Prostate gland (tissue), 2 donors: ENCODE data around the gene AGK. TPM values are rescaled to one million over a fixed set of nuclear protein-coding genes. Genes with fewer than 3 reads are reported as not detected.

Source experiments
- DNase-seq: peaks from one replicate; pipeline ENCODE4 v3.0.0-alpha.2; 2019; ENCODE audit warnings: low spot score
- H3K27ac ChIP-seq, 2 donors: fragments of 200-600 bp; sonication (generic); 2 replicates each; pipeline ENCODE4 v1.5.1; 2017 to 2019
- H3K27me3 ChIP-seq: fragments of 200-600 bp; sonication (generic); replicated peaks from 2 replicates; pipeline ENCODE4 v1.5.1; 2019; ENCODE audit not compliant: insufficient read depth
- H3K36me3 ChIP-seq, 2 donors: fragments of 200-600 bp; sonication (generic); 1 replicate in 1 of 2; 2 replicates in 1 of 2; pipeline versions ENCODE4 v1.5.1 to v1.8.1; 2017 to 2019
- H3K4me1 ChIP-seq: fragments of 200-600 bp; sonication (generic); replicated peaks from 2 replicates; pipeline ENCODE4 v1.5.1; 2019
- H3K4me3 ChIP-seq, 2 donors: fragments of 200-600 bp; sonication (generic); 2 replicates each; pipeline ENCODE4 v1.5.1; 2017 to 2019
- H3K9me3 ChIP-seq: fragments of 200-600 bp; sonication (generic); 2 replicates; pipeline ENCODE4 v1.5.1; 2017
- CTCF ChIP-seq, 4 experiments: fragments of 200-600 bp in 2 of 4; fragments of 450-650 bp in 2 of 4; sonication (generic) in 2 of 4; IDR thresholded peaks; 1 replicate in 3 of 4; 2 replicates in 1 of 4; pipeline ENCODE4 v1.5.1; 2016 to 2019; ENCODE audit warnings: antibody characterized with exemption in 4 of 4, mild to moderate bottlenecking in 2 of 4, moderate library complexity in 2 of 4
- POLR2A ChIP-seq: fragments of 450-650 bp; IDR thresholded peaks from one replicate; pipeline ENCODE4 v1.6.1; 2016; ENCODE audit warnings: antibody characterized with exemption, mild to moderate bottlenecking
- POLR2AphosphoS5 ChIP-seq: sonication (generic); formaldehyde crosslinking; IDR thresholded peaks from one replicate; pipeline ENCODE4 v1.6.1; 2017; ENCODE audit warnings: antibody characterized with exemption
- WGBS: methylation state at CpG from one replicate; pipeline ENCODE4 v1.1.5; 2018; 5-methylcytosine and 5-hydroxymethylcytosine counted together
- intact Hi-C: fragments of 100-400 bp; cut with DNase I; formaldehyde crosslinking; loops from one replicate; pipeline ENCODE4 v1.14.2; 2022
- total RNA-seq, 2 donors: library from RNA; depleted of rRNA; stranded (reverse); fragments of >200 nt; gene quantifications; one replicate each; pipeline ENCODE4 v1.1.0, GENCODE V29; 2016

Gene AGK
- total RNA-seq = 10 to 100 TPM; 19.4 to 26.7 TPM

- H3K9me3 ChIP-seq = no peaks in the 10 kb centered on the region
- H3K4me3 ChIP-seq = peak within 1 kb of the TSS; percentile 86 to 87
- intact Hi-C loops = no loop called here
- H3K36me3 ChIP-seq = no peaks in the 10 kb centered on the region
- no peaks in the 10 kb centered on the region for H3K27me3 ChIP-seq
- 1% methylated on average over 66 of the region's 66 CpGs for WGBS
- peak; percentile 41 for DNase-seq
- H3K27ac ChIP-seq = peak within 1 kb of the TSS; percentile 56 to 64
- TF ChIP-seq POLR2A (no peak), POLR2AphosphoS5 (peak; percentile 23), CTCF (IDR thresholded peaks at IDR 0.05) (no peak)
- no peaks in the 10 kb centered on the region for H3K4me1 ChIP-seq
Observed at GRCh38 chr7:141551094-141551781, at the start of gene AGK. AGK (plus strand) TSS chr7:141551410; CDS start chr7:141555467, 4,057 bp downstream.

- Histone ChIP-seq H3K4me1 (no peaks in the 10 kb centered on the region), H3K27ac (no peak overlapping the region), H3K27me3 (no peaks in the 10 kb centered on the region), H3K4me3 (no peak overlapping the region), H3K36me3 (no peaks in the 10 kb centered on the region), H3K9me3 (no peaks in the 10 kb centered on the region)
- DNase-seq = no peak
- 88% methylated on average over 2 of the region's 2 CpGs for WGBS
- TF ChIP-seq POLR2A (no peak), CTCF (IDR thresholded peaks at IDR 0.05) (no peak), POLR2AphosphoS5 (no peak)
- intact Hi-C loops = no loop called here
Observed at GRCh38 chr7:141501451-141501850, 49.8 kb upstream of the AGK start.

GRCh38 chr7:141511316-141511675 is 39.9 kb upstream of the AGK start:
- no peaks in the 10 kb centered on the region for H3K27me3 ChIP-seq
- WGBS = 11% methylated on average over 8 of the region's 8 CpGs
- no peaks in the 10 kb centered on the region for H3K9me3 ChIP-seq
- H3K36me3 ChIP-seq = no peaks in the 10 kb centered on the region
- no peaks in the 10 kb centered on the region for H3K4me1 ChIP-seq
- DNase-seq = no peak
- intact Hi-C loops = no loop called here
- no peak for TF ChIP-seq POLR2A
- TF ChIP-seq CTCF (IDR thresholded peaks at IDR 0.05) = no peak
- TF ChIP-seq POLR2AphosphoS5 = no peak
- H3K27ac ChIP-seq = no peak overlapping the region
- H3K4me3 ChIP-seq = peak overlapping the region; percentile 19 to 27

- Histone ChIP-seq H3K9me3 (no peaks in the 10 kb centered on the region), H3K27ac (no peak overlapping the region), H3K27me3 (no peaks in the 10 kb centered on the region), H3K4me1 (no peaks in the 10 kb centered on the region), H3K4me3 (peak overlapping the region; percentile 19 to 27), H3K36me3 (no peaks in the 10 kb centered on the region)
- 2% methylated on average over 34 of the region's 36 CpGs for WGBS
- TF ChIP-seq CTCF (IDR thresholded peaks at IDR 0.05) = no peak
- TF ChIP-seq POLR2AphosphoS5 = no peak
- TF ChIP-seq POLR2A = no peak
- DNase-seq = peak; percentile 11
- intact Hi-C loops = no loop called here
Observed at GRCh38 chr7:141511676-141512396, 39.4 kb upstream of the AGK start.

GRCh38 chr7:141512597-141512996 is 38.6 kb upstream of the AGK start:
- no peak for DNase-seq
- intact Hi-C loops = no loop called here
- TF ChIP-seq POLR2AphosphoS5 (no peak), POLR2A (no peak), CTCF (IDR thresholded peaks at IDR 0.05) (no peak)

More at GRCh38 chr7:141512597-141512996, 38.6 kb upstream of the AGK start:
- no peaks in the 10 kb centered on the region for H3K36me3 ChIP-seq
- H3K27ac ChIP-seq = no peak overlapping the region
- 91% methylated on average over 2 of the region's 2 CpGs for WGBS
- no peaks in the 10 kb centered on the region for H3K27me3 ChIP-seq
- H3K4me3 ChIP-seq = no peak overlapping the region
- no peaks in the 10 kb centered on the region for H3K4me1 ChIP-seq
- H3K9me3 ChIP-seq = no peaks in the 10 kb centered on the region
